GM12878 (cell line): ENCODE measurements around the gene BHLHE23. TPM values are rescaled to one million over a fixed set of nuclear protein-coding genes. Genes with fewer than 3 reads are reported as not detected.

ENCODE experiments used
- ATAC-seq: fragments of 200-7000 bp; cut with Tn5 transposase; 3 replicates; pipeline ENCODE4 v1.9.1; 2020; ENCODE audit warnings: mild to moderate bottlenecking, moderate library complexity
- BruUV-seq: library from RNA; stranded (reverse); fragments of 400-500 nt; replicated peaks from 2 replicates; lab custom pipeline; 2021; lab: Mats Ljungman, UMichigan
- CTCF ChIA-PET: fragments of 300-600 bp; sonication (Branson Sonifier 250); formaldehyde crosslinking; extraction: SDS; loops from one replicate; lab custom pipeline; 2021; ENCODE audit warnings: inconsistent platforms; lab: Yijun Ruan, JAX
- POLR2A ChIA-PET: fragments of 350-600 bp; formaldehyde crosslinking; extraction: SDS; loops from one replicate; lab custom pipeline; 2021; ENCODE audit warnings: inconsistent platforms; lab: Charles Lee
- RAD21 ChIA-PET: fragments of 300-600 bp; sonication (Branson Sonifier 250); formaldehyde crosslinking; loops from one replicate; lab custom pipeline; 2023; ENCODE audit warnings: antibody characterized with exemption; ENCODE audit not compliant: unreplicated experiment; lab: Charles Lee
- SMC1A ChIA-PET: fragments of 300-600 bp; sonication (Branson Sonifier 250); formaldehyde crosslinking; loops from one replicate; lab custom pipeline; 2023; ENCODE audit not compliant: unreplicated experiment, uncharacterized antibody; lab: Charles Lee
- DNase-seq: peaks from one replicate; pipeline ENCODE4 v3.0.0-alpha.2; 2011; ENCODE audit warnings: low read depth, low spot score
- FAIRE-seq: peaks from 3 replicates; lab custom pipeline; 2011; peaks lifted over from hg19 to GRCh38; lab: Jason Lieb, UNC
- H2AFZ ChIP-seq: 2 replicates; pipeline ENCODE4 v1.6.0; 2011; ENCODE audit warnings: low read depth, low read length, control low read depth; ENCODE audit not compliant: control insufficient read depth
- H3K27ac ChIP-seq: 2 replicates; pipeline ENCODE4 v1.5.1; 2011; ENCODE audit warnings: control low read depth; ENCODE audit not compliant: control insufficient read depth, insufficient read depth
- H3K27me3 ChIP-seq, 2 experiments: replicated peaks in 1 of 2; 2 replicates each; pipeline versions ENCODE4 v1.6.0 to v1.6.1; 2011; ENCODE audit warnings: low read length in 1 of 2; ENCODE audit not compliant: control insufficient read depth in 2 of 2, insufficient read depth in 2 of 2
- H3K36me3 ChIP-seq, 2 experiments: 2 replicates each; pipeline ENCODE4 v1.5.1; 2011; ENCODE audit warnings: low read length in 1 of 2; ENCODE audit not compliant: control insufficient read depth in 2 of 2, insufficient read depth in 2 of 2
- H3K4me1 ChIP-seq: 2 replicates; pipeline ENCODE4 v1.6.1; 2011; ENCODE audit warnings: mild to moderate bottlenecking, low read length, moderate library complexity, mixed read lengths; ENCODE audit not compliant: control insufficient read depth, insufficient read depth
- H3K4me2 ChIP-seq: 2 replicates; pipeline ENCODE4 v1.6.0; 2011; ENCODE audit warnings: control low read depth; ENCODE audit not compliant: control insufficient read depth, insufficient read depth
- H3K4me3 ChIP-seq: fragments of 200-600 bp; sonication (generic); 2 replicates; pipeline ENCODE4 v1.5.1; 2016
- H3K79me2 ChIP-seq: 2 replicates; pipeline ENCODE4 v1.6.0; 2011; ENCODE audit warnings: low read length; ENCODE audit not compliant: control insufficient read depth, insufficient read depth
- H3K9ac ChIP-seq: 2 replicates; pipeline ENCODE4 v1.8.0; 2011; ENCODE audit warnings: low read length, control low read depth, mixed read lengths; ENCODE audit not compliant: control insufficient read depth, insufficient read depth
- H3K9me3 ChIP-seq: replicated peaks from 3 replicates; pipeline ENCODE4 v1.5.1; 2011; ENCODE audit warnings: mild to moderate bottlenecking, low read length; ENCODE audit not compliant: control insufficient read depth, insufficient read depth
- H4K20me1 ChIP-seq: 2 replicates; pipeline ENCODE4 v1.6.0; 2011; ENCODE audit not compliant: control insufficient read depth, insufficient read depth
- ZNF274 ChIP-seq: IDR thresholded peaks from one replicate; pipeline ENCODE4 v1.8.0; 2011; ENCODE audit not compliant: insufficient read length, insufficient read depth
- WGBS: methylation state at CpG from one replicate; pipeline ENCODE4 v1.1.6; 2016; ENCODE audit warnings: low lambda C conversion rate; ENCODE audit not compliant: insufficient replicate concordance, insufficient coverage; ENCODE audit errors: missing lambda C conversion rate; 5-methylcytosine and 5-hydroxymethylcytosine counted together
- in situ Hi-C: fragments of 300-500 bp; cut with MboI; formaldehyde crosslinking; loops from 9 replicates; pipeline ENCODE4 v1.14.3; 2018; ENCODE audit warnings: mixed read lengths
- intact Hi-C: fragments of 100-400 bp; cut with micrococcal nuclease; formaldehyde crosslinking; loops from one replicate; pipeline ENCODE4 v1.14.2; 2022; ENCODE audit not compliant: unreplicated experiment
- polyA plus RNA-seq, 11 experiments: library from polyadenylated mRNA; depleted of rRNA in 4 of 11; unstranded in 6 of 11; stranded (reverse) in 5 of 11; fragments of >200 nt; fragmentation: Nextera tagmentation in 4 of 11; fragmentation: Illumina TruSeq in 1 of 11; extraction: Ambion mirVana in 4 of 11; extraction: Trizol in 1 of 11; gene quantifications; 1 replicate in 1 of 11; 2 replicates in 10 of 11; pipeline versions ENCODE4 v1.2.1 to v1.2.3, GENCODE V29; 2011 to 2016; ENCODE audit warnings: inconsistent platforms in 2 of 11, missing spikeins in 2 of 11, low read depth in 1 of 11
- total RNA-seq, 4 experiments: library from RNA; depleted of rRNA in 3 of 4; stranded (reverse); fragments of >200 nt in 3 of 4; fragmentation: Illumina TruSeq in 1 of 4; extraction: Trizol in 1 of 4; gene quantifications; 2 replicates each; pipeline versions ENCODE4 v1.2.1 to v1.2.3, GENCODE V29; 2013 to 2021
- TF ChIP-seq, protein P1 (sequence below): fragments of 450-650 bp; IDR thresholded peaks from 2 replicates; pipeline ENCODE4 v1.6.1; 2016; ENCODE audit warnings: mild to moderate bottlenecking
- TF ChIP-seq, protein P2 (sequence below): fragments of 450-650 bp; IDR thresholded peaks from 2 replicates; pipeline ENCODE4 v1.6.1; 2017; ENCODE audit warnings: mild to moderate bottlenecking, moderate library complexity

Gene BHLHE23
- total and polyA plus RNA-seq, 10 of the 15 experiments (the other 5 are each of a cell fraction or from before 2014, with no cell fraction given), result 0.28 to 0.33 TPM; not detected in 8

DNA sequence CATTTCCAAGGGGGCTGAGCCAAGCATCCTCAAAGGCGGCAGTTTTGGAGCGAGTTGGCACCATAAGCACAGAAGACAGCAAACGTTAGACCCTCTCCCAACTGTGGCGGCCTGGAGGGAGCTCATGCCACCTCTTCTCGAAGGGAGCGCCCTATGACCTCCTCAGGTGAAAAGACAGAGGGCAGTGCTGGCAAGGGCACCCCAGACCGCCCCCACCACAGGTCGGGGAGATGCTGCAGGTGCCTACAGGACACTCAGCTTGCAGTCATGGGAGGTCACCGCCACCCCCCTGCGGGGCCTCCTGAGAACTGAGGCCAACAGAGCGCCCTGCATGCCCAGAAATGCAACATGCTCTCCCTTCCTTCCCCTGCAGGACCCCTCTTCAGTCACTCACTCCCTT lies 45.1 kb upstream of the BHLHE23 start:
- Histone ChIP-seq H3K9ac (no peak overlapping the region), H3K4me2 (no peak overlapping the region), H2AFZ (no peak overlapping the region), H3K27ac (no peak overlapping the region), H3K27me3 (no peaks in the 10 kb centered on the region), H3K9me3 (peaks cover 3% of the 10 kb centered on the region; the same call in 1 of the 3 replicates), H3K4me3 (no peak overlapping the region), H3K4me1 (no peaks in the 10 kb centered on the region), H3K36me3 (no peaks in the 10 kb centered on the region), H3K79me2 (no peaks in the 10 kb centered on the region), H4K20me1 (no peaks in the 10 kb centered on the region)
- TF ChIP-seq, protein P1, sequence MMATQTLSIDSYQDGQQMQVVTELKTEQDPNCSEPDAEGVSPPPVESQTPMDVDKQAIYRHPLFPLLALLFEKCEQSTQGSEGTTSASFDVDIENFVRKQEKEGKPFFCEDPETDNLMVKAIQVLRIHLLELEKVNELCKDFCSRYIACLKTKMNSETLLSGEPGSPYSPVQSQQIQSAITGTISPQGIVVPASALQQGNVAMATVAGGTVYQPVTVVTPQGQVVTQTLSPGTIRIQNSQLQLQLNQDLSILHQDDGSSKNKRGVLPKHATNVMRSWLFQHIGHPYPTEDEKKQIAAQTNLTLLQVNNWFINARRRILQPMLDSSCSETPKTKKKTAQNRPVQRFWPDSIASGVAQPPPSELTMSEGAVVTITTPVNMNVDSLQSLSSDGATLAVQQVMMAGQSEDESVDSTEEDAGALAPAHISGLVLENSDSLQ, result no peak
- TF ChIP-seq, protein P2, sequence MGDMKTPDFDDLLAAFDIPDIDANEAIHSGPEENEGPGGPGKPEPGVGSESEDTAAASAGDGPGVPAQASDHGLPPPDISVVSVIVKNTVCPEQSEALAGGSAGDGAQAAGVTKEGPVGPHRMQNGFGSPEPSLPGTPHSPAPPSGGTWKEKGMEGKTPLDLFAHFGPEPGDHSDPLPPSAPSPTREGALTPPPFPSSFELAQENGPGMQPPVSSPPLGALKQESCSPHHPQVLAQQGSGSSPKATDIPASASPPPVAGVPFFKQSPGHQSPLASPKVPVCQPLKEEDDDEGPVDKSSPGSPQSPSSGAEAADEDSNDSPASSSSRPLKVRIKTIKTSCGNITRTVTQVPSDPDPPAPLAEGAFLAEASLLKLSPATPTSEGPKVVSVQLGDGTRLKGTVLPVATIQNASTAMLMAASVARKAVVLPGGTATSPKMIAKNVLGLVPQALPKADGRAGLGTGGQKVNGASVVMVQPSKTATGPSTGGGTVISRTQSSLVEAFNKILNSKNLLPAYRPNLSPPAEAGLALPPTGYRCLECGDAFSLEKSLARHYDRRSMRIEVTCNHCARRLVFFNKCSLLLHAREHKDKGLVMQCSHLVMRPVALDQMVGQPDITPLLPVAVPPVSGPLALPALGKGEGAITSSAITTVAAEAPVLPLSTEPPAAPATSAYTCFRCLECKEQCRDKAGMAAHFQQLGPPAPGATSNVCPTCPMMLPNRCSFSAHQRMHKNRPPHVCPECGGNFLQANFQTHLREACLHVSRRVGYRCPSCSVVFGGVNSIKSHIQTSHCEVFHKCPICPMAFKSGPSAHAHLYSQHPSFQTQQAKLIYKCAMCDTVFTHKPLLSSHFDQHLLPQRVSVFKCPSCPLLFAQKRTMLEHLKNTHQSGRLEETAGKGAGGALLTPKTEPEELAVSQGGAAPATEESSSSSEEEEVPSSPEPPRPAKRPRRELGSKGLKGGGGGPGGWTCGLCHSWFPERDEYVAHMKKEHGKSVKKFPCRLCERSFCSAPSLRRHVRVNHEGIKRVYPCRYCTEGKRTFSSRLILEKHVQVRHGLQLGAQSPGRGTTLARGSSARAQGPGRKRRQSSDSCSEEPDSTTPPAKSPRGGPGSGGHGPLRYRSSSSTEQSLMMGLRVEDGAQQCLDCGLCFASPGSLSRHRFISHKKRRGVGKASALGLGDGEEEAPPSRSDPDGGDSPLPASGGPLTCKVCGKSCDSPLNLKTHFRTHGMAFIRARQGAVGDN, result no peak
- TF ChIP-seq ZNF274, result no peak
- SMC1A ChIA-PET, result no interaction called here
- BruUV-seq, result no TSS peak
- FAIRE-seq (no peak), ATAC-seq (no peak), DNase-seq (no peak)
- in situ Hi-C loops (no loop called here), intact Hi-C loops (no loop called here)
- POLR2A ChIA-PET, result interaction anchor here (0.6 kb wide), 1 partner anchor 927 kb away, joined by 4 read pairs; the partner anchor contains the start of gene SAMD10
- WGBS, result 56% methylated on average over 9 of the region's 11 CpGs
- CTCF ChIA-PET, result interaction anchor here (1.3 kb wide), 1 partner anchor 80 kb away, joined by 4 read pairs; no protein-coding TSS in a partner anchor
- RAD21 ChIA-PET, result no interaction called here
